ENCODE results near the gene PXYLP1.

DNA sequence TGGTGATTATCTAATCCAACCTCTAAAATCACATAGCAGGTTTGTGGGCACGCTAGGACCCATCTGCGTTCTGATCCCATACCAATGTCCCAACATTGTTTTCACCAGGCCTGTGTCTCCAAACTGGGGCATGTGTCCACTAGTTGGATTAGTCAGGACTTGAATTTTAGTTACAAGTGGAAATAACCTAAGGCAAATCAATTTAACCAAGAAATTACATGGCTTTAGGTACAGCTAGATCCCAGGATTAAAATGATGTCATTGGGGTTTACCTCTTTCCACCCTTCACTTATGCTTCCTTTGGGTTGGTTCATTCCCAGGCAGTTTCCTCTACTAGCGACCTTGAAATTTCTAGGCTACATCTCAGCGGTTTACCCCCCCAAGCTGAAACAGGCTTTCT is 47.2 kb upstream of the PXYLP1 start:
- no peak for TF ChIP-seq EP300 (IDR thresholded peaks at IDR 0.05; ENCODE audit: borderline replicate concordance)
- no peak for TF ChIP-seq TAF1 (IDR thresholded peaks at IDR 0.05; ENCODE audit: low read depth)
- TF ChIP-seq FOXM1 (IDR thresholded peaks at IDR 0.05; ENCODE audit: borderline replicate concordance, low read depth) = no peak
- TF ChIP-seq RAD21 (IDR thresholded peaks at IDR 0.05; ENCODE audit: low read depth) = no peak
- TF ChIP-seq TEAD4 (IDR thresholded peaks at IDR 0.05) = no peak
